Activated CD4-positive, alpha-beta T cell treated with anti-CD3 and anti-CD28 coated beads, Interleukin-2, amount 50 U/mL, for 4 hours (primary cell): ENCODE measurements around the gene BCL2L11.

ENCODE experiments used
- DNase-seq, 2 experiments: peaks; one replicate each; pipeline ENCODE4 v3.0.0-alpha.2; 2020

The BCL2L11 gene

GRCh38 chr2:111198701-111199100 is 78.0 kb downstream of the BCL2L11 start:
- no peak for DNase-seq

- DNase-seq, result no peak
Measured at GRCh38 chr2:111199840-111200239, 79.1 kb downstream of the BCL2L11 start.

- no peak for DNase-seq
Measured at GRCh38 chr2:111200333-111200881, 79.7 kb downstream of the BCL2L11 start.

- DNase-seq, result no peak
Measured at GRCh38 chr2:111201214-111201613, 80.5 kb downstream of the BCL2L11 start.

GRCh38 chr2:111202266-111203040 is 81.7 kb downstream of the BCL2L11 start:
- DNase-seq, result no peak

GRCh38 chr2:111204706-111205105 is 84.0 kb downstream of the BCL2L11 start:
- no peak for DNase-seq

- DNase-seq, result no peak
Measured at GRCh38 chr2:111205774-111206173, 85.1 kb downstream of the BCL2L11 start.

- no peak for DNase-seq
Measured at GRCh38 chr2:111207851-111208250, 87.1 kb downstream of the BCL2L11 start.

- no peak for DNase-seq
Measured at GRCh38 chr2:111208639-111209038, 87.9 kb downstream of the BCL2L11 start.

GRCh38 chr2:111209045-111209514 is 88.4 kb downstream of the BCL2L11 start:
- DNase-seq, result no peak

GRCh38 chr2:111210036-111210435 is 89.3 kb downstream of the BCL2L11 start:
- no peak for DNase-seq

GRCh38 chr2:111213877-111214276 is 93.2 kb downstream of the BCL2L11 start:
- no peak for DNase-seq

GRCh38 chr2:111216811-111217652 is 96.3 kb downstream of the BCL2L11 start:
- no peak for DNase-seq
